ENCODE data around the gene USP50. TPM values are rescaled to one million over a fixed set of nuclear protein-coding genes. Genes with fewer than 3 reads are reported as not detected.

Gene USP50
- total RNA-seq, 2 donors from 2014 or later: not detected

DNA sequence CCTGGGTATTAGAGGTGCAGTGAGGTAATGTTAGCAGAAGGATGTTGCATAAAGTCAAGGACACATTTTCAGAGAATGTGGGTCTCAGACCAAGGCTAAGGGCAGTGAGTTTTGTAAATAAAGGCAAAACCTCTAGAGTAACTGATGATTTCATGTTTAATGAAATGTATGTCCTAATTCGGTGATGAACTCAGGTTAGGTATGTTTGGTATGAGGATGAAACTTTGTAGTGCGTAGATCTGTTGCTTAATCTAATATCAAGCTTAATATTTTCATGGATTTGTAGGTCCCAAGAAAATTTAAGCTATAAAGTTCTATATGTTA, 3.6 kb downstream of the USP50 start:
- no peak for DNase-seq
- no peaks in the 10 kb centered on the region for H3K9me3 ChIP-seq
- intact Hi-C loops (cut with DNase I): no loop called here
- no peak overlapping the region for H3K9ac ChIP-seq (ENCODE audit: low read depth in 2 of 2, low read length in 2 of 2)
- H3K27ac ChIP-seq: no peak overlapping the region
- H3K27me3 ChIP-seq: no peaks in the 10 kb centered on the region
- H3K4me3 ChIP-seq: no peak overlapping the region
- no peaks in the 10 kb centered on the region for H3K4me1 ChIP-seq
- TF ChIP-seq CTCF (IDR thresholded peaks at IDR 0.05): no peak
- H3K36me3 ChIP-seq: no peaks in the 10 kb centered on the region

DNA sequence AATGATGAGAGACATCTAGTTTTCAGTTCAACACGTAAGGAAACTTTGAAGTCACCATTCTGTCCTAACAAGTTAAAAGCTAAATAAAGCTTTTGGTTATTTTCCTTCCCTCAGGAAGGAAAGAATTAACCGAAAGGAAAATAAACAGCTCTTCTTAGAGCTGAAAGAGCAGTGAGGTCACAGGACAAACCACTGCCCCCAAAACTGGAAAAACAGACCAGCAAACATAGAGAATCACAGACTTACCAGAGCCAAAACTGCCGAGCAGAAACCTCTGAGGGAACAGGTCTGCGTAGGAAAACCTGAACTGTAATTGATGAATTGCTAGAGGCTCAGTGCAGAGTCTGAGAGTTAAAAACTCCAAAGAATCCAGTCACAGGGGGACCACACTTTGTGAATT, 14.7 kb downstream of the USP50 start:
- DNase-seq: no peak
- intact Hi-C loops (cut with DNase I): no loop called here
- Histone ChIP-seq H3K4me1 (no peaks in the 10 kb centered on the region), H3K9me3 (no peaks in the 10 kb centered on the region), H3K9ac (ENCODE audit: low read depth in 2 of 2, low read length in 2 of 2) (no peak overlapping the region), H3K4me3 (no peak overlapping the region), H3K36me3 (no peaks in the 10 kb centered on the region), H3K27ac (no peak overlapping the region), H3K27me3 (no peaks in the 10 kb centered on the region)
- no peak for TF ChIP-seq CTCF (IDR thresholded peaks at IDR 0.05)

- H3K27ac ChIP-seq: no peak overlapping the region
- intact Hi-C loops (cut with DNase I): no loop called here
Measured at GRCh38 chr15:50531163-50531562, 15.3 kb downstream of the USP50 start.

DNA sequence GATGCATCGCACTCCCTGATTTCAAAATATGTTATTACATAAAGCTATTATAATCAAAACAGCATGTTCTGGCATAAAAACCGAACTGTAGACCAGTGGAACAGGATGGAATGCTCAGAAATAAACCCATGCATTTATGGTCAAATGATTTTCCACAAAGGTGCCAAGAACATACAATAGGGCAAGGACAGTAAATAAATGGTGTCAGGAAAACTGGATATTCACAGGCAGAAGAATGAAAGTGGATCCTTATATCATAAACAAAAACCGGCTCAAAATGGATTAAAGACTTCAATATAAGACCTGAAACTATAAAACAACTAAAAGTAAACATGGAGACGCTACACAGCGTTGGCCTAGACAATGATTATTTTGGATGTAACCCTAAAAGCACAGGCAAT, 22.6 kb downstream of the USP50 start:
- Histone ChIP-seq H3K4me3 (no peak overlapping the region), H3K36me3 (no peaks in the 10 kb centered on the region), H3K27me3 (no peaks in the 10 kb centered on the region), H3K27ac (no peak overlapping the region), H3K9ac (ENCODE audit: low read depth in 2 of 2, low read length in 2 of 2) (no peak overlapping the region), H3K9me3 (no peaks in the 10 kb centered on the region), H3K4me1 (no peaks in the 10 kb centered on the region)
- intact Hi-C loops (cut with DNase I): no loop called here
- no peak for TF ChIP-seq CTCF (IDR thresholded peaks at IDR 0.05)
- DNase-seq: no peak

More at GRCh38 chr15:50531163-50531562, 15.3 kb downstream of the USP50 start:
- Histone ChIP-seq H3K27me3 (no peaks in the 10 kb centered on the region), H3K9me3 (no peaks in the 10 kb centered on the region), H3K4me3 (no peak overlapping the region), H3K4me1 (no peaks in the 10 kb centered on the region), H3K36me3 (no peaks in the 10 kb centered on the region), H3K9ac (ENCODE audit: low read depth in 2 of 2, low read length in 2 of 2) (no peak overlapping the region)
- no peak for DNase-seq
- no peak for TF ChIP-seq CTCF (IDR thresholded peaks at IDR 0.05)

- no peak for TF ChIP-seq CTCF (IDR thresholded peaks at IDR 0.05)
- H3K27ac ChIP-seq: no peak overlapping the region
- H3K9ac ChIP-seq (ENCODE audit: low read depth in 2 of 2, low read length in 2 of 2): no peak overlapping the region
- no peaks in the 10 kb centered on the region for H3K9me3 ChIP-seq
- no peaks in the 10 kb centered on the region for H3K27me3 ChIP-seq
- intact Hi-C loops (cut with DNase I): no loop called here
- H3K36me3 ChIP-seq: no peaks in the 10 kb centered on the region
- no peaks in the 10 kb centered on the region for H3K4me1 ChIP-seq
- DNase-seq: no peak
- H3K4me3 ChIP-seq: no peak overlapping the region
Measured at GRCh38 chr15:50519740-50520425, 26.6 kb downstream of the USP50 start.
